Panc1 (cell line): ENCODE measurements around the gene BBS9.

Experiments used
- POLR2AphosphoS5 ChIP-seq: IDR thresholded peaks from 2 replicates; pipeline ENCODE4 v1.6.1; 2012; ENCODE audit warnings: mild to moderate bottlenecking, low read depth, low read length, moderate library complexity
- TF ChIP-seq, protein P1 (sequence below): fragments of 450-650 bp; IDR thresholded peaks from 2 replicates; pipeline ENCODE4 v1.5.1; 2017; ENCODE audit warnings: mild to moderate bottlenecking
- TF ChIP-seq, protein P2 (sequence below), 2 experiments: IDR thresholded peaks; 2 replicates each; pipeline ENCODE4 v1.6.1; 2011 to 2012; ENCODE audit warnings: low read depth in 2 of 2, control low read depth in 1 of 2, low read length in 1 of 2, mild to moderate bottlenecking in 1 of 2, moderate library complexity in 1 of 2; ENCODE audit not compliant: insufficient read depth in 1 of 2

DNA sequence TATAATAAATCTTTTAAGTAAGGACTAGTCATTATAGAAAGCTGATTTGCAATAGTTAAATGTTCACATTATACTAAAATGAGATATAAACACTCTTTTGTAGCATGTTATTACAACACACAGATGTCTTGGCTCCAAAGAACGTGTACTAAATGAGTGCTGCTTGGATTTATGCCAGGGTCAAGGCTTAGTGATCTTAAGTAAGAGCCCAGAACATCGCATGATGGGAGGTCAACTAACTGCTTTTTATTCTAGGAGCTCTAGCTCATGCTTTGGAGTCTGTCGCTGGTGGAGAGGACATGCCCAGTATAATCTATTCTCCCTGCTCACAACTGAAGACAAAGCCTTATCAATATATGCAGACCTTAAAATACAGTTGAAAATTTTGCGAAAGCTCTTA lies 315.1 kb downstream of the BBS9 start:
- TF ChIP-seq, protein P1, sequence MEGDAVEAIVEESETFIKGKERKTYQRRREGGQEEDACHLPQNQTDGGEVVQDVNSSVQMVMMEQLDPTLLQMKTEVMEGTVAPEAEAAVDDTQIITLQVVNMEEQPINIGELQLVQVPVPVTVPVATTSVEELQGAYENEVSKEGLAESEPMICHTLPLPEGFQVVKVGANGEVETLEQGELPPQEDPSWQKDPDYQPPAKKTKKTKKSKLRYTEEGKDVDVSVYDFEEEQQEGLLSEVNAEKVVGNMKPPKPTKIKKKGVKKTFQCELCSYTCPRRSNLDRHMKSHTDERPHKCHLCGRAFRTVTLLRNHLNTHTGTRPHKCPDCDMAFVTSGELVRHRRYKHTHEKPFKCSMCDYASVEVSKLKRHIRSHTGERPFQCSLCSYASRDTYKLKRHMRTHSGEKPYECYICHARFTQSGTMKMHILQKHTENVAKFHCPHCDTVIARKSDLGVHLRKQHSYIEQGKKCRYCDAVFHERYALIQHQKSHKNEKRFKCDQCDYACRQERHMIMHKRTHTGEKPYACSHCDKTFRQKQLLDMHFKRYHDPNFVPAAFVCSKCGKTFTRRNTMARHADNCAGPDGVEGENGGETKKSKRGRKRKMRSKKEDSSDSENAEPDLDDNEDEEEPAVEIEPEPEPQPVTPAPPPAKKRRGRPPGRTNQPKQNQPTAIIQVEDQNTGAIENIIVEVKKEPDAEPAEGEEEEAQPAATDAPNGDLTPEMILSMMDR: no peak
- TF ChIP-seq, protein P2, sequence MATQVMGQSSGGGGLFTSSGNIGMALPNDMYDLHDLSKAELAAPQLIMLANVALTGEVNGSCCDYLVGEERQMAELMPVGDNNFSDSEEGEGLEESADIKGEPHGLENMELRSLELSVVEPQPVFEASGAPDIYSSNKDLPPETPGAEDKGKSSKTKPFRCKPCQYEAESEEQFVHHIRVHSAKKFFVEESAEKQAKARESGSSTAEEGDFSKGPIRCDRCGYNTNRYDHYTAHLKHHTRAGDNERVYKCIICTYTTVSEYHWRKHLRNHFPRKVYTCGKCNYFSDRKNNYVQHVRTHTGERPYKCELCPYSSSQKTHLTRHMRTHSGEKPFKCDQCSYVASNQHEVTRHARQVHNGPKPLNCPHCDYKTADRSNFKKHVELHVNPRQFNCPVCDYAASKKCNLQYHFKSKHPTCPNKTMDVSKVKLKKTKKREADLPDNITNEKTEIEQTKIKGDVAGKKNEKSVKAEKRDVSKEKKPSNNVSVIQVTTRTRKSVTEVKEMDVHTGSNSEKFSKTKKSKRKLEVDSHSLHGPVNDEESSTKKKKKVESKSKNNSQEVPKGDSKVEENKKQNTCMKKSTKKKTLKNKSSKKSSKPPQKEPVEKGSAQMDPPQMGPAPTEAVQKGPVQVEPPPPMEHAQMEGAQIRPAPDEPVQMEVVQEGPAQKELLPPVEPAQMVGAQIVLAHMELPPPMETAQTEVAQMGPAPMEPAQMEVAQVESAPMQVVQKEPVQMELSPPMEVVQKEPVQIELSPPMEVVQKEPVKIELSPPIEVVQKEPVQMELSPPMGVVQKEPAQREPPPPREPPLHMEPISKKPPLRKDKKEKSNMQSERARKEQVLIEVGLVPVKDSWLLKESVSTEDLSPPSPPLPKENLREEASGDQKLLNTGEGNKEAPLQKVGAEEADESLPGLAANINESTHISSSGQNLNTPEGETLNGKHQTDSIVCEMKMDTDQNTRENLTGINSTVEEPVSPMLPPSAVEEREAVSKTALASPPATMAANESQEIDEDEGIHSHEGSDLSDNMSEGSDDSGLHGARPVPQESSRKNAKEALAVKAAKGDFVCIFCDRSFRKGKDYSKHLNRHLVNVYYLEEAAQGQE (IDR thresholded peaks at IDR 0.05; ENCODE audit: insufficient read depth in 1 of 2, low read depth in 2 of 2, low read length in 1 of 2): no peak
- TF ChIP-seq POLR2AphosphoS5: no peak
